Epithelial cell of prostate (primary cell): ENCODE data around the gene ANXA8.

Experiments
- DNase-seq: peaks from one replicate; pipeline ENCODE4 v3.0.0-alpha.2; 2011; ENCODE audit warnings: low read depth, low spot score
- H3K27ac ChIP-seq: fragments of 450-650 bp; 2 replicates; pipeline ENCODE4 v1.5.1; 2017; ENCODE audit warnings: mild to moderate bottlenecking

ANXA8 gene

DNA sequence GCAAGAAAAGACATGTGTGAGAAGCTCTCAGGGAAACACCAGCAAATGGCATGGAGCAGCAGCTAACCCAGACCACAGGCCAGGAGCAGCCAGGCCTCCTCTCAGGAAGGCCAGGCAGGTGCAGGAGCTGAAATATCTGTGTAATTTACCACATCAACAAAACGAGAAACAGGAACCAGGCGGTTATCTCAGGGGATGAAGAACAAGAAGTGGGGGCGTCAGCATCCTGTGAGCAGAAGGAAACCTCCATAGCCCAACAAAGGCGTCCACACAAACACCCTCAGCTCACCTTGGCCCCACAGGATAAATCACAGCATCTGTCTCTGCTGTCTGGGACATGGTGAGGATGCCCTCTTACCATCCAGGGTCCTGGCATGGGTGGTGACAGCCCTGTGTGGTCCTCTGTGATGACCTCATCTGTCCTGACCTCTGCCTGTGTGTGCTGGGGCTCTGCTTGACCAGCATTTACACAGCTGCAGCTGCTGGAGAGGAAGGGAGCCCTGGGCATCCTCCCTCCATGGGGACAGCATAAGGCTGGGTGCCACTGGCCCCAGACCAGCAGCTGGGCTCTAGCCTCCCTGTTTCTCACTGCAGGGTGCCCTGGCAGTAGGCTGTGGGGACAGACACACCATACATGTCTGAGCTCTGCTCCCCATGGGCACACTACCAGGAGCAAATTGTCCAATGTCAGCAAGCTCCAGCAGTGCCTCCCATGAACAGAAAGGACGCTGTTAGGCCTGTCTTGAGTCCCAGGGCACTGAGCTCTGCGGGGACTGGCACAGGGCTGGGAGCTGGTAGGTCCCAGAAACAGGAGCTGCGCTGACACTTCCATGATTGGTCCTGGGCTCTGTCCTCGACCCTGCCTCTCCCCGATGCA is 34.6 kb downstream of the ANXA8 start:
- DNase-seq, result no peak
- no peak overlapping the region for H3K27ac ChIP-seq

DNA sequence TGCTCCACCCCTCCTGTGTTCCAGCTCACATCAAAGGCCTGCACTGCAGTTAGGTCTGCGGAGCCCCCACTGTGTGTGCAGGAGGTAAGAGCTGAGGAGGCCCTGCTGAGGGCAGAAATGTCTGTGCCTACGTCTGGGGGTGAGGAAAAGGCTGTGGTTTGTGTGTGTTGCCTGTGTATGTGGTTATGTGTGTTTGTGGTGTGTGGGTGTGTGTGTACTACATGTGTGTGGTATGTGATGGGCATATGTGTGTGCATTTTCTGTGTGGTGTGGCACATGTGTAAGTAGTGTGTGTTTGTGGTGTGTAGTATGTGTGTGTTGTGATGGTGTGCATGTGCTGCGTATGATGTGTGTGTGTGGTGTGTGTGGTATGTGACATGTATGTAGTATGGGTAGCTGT is 36.2 kb downstream of the ANXA8 start:
- no peak for DNase-seq
- H3K27ac ChIP-seq, result no peak overlapping the region

DNA sequence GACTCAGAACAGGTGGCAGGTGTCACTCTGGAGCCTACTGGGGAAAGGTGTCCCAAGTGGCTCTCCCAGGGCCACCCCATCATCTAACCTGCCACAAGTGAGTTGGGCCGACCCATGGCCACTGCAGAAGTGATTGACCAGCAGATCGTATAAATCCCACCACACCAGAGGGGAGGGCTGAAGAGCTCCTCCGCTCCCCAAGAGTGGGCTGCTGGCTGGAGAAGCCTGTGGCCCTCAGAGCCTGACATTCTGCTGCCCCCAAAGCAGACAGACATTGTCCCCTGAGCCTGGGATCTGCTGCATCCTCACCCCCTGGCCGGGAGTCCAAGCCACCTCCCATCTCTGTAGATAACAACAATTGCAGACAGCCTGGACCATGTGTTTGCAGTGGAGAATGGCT is 36.7 kb downstream of the ANXA8 start:
- no peak for DNase-seq
- H3K27ac ChIP-seq, result no peak overlapping the region

DNA sequence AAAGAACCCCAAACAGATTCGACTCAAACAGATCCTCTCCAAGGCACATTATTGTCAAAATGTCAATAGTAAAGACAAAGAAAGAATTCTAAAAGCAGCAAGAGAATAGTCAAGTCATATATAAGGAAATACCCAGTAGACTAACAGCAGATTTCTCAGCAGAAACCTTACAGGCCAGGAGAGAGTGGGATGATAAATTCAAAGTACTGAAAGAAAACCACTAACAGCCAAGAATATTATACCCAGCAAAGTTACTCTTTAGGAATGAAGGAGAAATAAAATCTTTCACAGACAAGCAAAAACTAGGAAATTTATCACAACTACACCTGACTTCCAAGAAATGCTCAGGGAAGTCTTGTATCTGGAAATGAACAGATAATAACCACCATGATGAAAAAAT is 38.2 kb downstream of the ANXA8 start:
- H3K27ac ChIP-seq, result no peak overlapping the region
- no peak for DNase-seq

DNA sequence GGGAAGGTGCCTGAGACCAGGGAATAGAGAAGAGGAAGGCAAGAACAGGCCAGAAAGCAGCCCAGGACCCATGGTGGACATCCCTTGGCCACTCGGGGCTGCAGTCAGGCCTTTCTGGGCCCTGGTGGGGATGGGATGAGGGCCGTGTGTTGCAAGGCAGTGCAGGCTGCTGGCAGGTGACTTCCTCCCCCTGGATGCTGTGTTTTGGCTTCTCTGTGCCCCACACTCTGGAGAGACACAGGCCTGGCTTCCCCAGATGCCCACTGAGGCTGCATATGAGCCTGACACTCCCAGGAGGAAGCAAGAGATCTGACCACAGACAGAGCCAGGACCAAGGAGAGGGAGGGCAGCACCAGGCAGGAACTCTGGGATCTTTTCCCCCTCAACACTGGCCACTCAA is 39.9 kb downstream of the ANXA8 start:
- no peak for DNase-seq
- no peak overlapping the region for H3K27ac ChIP-seq

DNA sequence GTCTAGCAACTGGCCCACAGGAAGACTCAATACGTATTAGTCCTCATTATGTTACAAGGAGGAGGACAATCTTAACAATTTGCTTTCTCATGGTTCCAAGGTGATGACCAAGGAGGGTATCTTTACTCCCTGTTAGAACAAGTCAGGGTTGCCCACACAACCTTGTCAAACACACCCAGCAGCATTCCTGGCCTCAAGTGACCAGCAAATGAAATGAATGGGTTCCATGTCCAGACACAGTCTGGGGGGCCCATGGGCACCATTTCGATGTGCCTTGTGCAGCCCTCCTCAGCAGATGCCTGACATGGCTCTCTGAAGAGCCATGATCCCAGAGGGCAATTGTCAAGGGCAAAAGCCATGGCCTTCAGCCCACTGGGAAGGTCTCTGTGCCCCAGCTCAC is 40.8 kb downstream of the ANXA8 start:
- H3K27ac ChIP-seq, result no peak overlapping the region
- no peak for DNase-seq

DNA sequence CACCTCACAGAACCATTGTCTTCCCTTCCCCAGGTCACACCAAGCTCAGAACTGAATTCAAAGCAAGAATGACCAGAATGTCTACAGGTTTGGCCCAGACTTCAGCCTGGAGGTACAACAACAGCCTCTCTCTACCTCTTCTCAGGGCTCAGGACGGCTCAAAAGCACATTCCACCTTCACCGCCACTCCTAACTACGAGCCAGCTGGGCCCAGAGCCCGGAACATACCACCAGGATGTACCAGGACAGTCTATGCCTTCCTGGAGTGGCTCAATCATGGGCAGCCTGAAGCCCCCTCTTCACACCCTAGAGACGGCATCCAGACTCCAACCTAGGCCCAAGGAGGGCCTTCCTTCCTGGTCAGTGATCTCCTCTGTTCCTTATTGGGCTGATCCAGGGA is 41.6 kb downstream of the ANXA8 start:
- no peak for DNase-seq
- no peak overlapping the region for H3K27ac ChIP-seq

DNA sequence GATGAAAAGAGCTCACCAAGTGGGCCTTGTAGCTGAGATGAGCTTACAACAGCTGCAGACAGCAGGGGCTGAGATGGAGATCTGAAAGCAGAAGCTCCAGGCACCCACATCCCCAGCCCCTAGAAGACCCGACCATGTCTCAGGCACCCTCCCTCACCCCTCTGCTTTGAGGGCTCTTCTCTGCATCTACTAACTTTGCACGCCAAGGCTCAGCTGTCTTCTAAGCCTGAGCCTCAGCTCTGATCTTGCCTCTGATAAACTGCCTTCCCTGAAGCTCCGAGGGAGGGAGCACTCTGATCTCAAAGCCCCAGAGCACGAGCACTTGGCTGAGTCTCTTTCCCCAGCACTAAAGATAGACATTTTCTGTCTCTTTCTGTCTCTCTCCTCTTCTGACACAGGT is 42.0 kb downstream of the ANXA8 start:
- H3K27ac ChIP-seq, result no peak overlapping the region
- no peak for DNase-seq

DNA sequence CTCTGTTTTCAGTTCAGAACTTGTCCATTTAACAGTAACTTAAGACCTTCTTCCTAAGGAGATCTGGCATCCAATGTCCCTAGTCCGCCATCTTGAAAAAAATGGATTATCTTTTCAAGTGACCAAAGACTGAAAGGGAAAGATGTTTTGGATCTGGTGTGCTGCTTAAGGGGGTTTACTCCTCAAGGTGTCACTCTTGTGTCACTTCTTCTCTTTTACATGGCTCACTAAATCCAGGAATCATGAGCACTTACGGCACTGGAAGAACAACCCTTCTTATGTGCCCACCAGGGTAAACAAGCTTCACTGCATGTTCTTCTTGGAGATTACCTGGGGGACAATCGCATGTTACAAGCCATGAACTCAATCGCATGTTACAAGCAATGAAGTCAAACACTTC is 43.7 kb downstream of the ANXA8 start:
- DNase-seq, result no peak
- H3K27ac ChIP-seq, result no peak overlapping the region

DNA sequence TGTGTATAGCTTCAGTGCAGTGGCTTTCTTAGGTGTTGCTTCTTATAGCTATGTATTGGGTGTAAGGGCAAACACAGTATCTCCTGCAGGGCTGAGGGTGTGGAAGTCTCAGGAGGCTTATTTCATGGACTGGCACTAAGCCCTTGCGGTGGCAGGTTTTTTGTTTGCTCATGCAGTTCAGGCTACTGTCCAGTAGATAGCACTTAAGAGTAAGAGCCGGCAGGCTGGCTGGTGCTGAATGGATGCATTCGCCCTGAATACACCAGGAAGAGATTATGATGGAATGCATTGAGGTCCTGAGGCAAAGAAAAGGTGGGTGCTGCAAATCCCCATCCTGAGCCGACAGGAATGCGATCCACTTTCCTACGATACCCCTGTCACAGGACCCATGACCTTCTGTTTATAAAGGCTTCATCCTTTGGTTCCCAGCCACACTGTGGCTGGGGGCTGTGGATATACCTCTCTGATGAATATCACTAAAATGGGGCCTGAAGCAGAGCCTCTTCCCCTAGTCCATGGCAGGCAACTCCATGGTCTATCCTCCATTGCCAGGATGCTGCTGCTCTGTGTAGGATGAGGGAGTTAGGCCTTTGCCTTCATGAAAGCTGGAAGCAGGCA is 44.9 kb downstream of the ANXA8 start:
- peak; percentile 60 for DNase-seq
- H3K27ac ChIP-seq, result no peak overlapping the region

DNA sequence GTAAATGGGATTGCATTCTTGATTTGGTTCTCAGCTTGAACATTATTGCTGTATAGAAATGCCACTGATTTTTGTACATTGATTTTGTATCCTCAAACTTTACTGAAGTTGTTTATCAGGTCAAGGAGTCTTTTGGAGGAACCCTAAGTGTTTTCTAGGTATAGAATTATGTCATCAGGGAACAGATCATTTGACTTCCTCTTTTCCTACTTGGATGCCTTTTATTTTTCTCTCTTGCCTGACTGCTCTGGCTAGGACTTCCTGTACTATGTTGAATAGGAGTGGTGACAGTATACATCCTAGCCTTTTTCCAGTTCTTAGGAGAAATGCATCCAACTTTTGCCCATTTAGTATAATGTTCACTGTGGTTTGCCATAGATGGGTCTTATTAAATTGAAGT is 48.8 kb downstream of the ANXA8 start:
- no peak overlapping the region for H3K27ac ChIP-seq
- DNase-seq, result no peak

DNA sequence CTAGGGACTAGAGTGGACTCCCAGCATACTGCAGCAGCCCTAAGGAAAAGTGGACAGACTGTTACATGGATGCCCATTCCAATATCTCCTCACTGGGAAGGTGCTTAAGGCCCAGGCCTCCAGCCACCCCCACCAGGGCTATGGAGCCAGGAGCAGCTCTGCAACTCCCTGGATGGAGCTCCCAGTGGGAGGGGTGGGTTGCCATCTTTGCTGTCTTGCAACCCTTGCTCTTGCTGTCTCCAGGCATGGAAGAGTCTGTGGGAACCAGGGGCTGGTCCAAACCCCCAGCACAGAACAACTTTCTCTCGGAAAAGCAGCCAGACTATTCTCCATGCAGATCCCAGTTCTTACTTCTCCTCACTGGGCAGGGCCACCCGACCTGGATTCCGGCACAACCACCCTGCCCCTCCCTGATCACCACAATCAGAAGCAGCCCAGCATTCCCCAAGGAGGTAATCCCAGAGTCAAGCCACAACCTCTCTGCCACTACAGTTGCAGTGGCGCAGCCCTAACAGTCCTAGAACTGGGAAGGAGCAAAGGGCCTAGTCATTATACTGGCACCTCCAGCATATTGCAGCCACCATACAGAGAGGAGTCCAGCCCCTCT is 58.0 kb downstream of the ANXA8 start:
- DNase-seq, result no peak
- no peak overlapping the region for H3K27ac ChIP-seq

DNA sequence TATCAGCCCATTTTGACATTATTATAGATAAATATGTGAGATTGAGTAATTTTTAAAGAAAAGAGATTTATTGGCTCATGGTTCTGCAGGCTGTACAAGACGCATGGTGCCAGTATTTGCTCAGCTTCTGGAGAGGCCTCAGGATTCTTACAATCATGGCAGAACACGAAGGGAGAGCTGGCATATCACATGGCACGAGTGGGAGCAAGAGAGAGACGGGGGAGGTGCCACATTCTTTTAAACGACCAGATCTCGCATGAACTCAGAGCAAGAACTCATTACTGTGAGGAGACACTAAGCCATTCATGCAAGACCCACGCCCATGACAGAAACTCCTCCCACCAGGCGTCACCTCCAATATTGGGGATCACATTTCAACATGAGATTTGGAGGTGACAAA is 59.7 kb downstream of the ANXA8 start:
- H3K27ac ChIP-seq, result no peak overlapping the region
- DNase-seq, result no peak

DNA sequence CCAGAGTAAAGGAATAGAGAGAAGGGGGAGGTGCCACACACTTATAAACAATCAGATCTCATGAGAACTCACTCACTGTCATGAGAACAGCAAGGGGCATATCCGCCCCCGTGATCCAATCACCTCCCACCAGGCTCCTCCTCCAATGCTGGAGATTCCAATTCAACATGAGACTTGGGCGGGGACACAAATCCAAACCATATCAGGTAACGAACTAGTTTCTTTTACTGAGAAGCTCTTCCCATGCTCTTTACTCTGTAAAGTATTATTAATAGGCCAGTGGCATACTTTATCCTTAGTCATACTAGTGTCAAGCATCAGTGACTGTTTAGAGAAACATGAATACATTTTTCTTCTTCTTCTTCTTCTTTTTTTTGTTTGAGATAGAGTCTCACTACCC is 60.4 kb downstream of the ANXA8 start:
- H3K27ac ChIP-seq, result no peak overlapping the region
- no peak for DNase-seq

DNA sequence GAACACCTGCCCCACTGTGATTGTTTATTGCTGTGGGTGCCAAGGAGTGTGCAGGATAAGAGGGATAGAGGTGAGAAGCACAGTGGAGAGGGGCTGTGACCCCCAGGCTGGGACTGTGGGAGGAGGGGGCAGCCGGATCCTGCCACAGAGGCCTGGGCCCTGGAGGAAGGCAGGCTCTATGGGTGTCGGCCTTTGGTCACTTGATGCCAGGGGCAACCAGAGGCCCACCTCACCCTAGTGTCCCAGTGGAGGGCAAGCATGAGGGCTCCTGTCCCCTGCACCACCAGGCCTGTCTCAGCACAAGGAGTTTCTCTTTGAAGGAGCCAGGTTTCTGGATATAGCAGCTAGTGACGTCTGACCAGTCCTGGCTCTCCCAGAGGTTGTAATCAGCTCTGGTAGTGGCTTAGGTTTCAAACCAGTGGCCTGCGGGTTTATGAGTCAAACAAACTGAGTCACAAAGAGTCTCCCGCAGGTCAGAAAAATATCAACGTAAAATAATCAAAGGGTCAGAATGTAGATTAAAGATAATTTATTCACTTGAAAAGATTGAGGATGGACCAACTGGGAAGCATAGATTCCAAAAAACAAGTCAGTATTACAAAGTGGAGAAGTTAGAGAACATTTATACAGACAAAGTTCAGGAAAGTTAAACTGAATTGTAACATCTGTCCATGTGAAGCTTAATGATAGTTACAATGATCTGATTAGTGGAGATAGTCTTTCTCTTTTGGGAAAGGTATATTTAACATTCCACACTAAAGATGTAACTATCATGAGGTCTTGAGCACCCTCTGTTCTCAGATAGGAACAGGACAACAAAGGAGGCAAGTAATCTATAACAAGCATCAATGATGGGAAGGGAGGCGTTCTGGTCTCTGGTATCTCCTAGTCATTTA is 62.6 kb downstream of the ANXA8 start:
- peak; percentile 43 for DNase-seq
- no peak overlapping the region for H3K27ac ChIP-seq

DNA sequence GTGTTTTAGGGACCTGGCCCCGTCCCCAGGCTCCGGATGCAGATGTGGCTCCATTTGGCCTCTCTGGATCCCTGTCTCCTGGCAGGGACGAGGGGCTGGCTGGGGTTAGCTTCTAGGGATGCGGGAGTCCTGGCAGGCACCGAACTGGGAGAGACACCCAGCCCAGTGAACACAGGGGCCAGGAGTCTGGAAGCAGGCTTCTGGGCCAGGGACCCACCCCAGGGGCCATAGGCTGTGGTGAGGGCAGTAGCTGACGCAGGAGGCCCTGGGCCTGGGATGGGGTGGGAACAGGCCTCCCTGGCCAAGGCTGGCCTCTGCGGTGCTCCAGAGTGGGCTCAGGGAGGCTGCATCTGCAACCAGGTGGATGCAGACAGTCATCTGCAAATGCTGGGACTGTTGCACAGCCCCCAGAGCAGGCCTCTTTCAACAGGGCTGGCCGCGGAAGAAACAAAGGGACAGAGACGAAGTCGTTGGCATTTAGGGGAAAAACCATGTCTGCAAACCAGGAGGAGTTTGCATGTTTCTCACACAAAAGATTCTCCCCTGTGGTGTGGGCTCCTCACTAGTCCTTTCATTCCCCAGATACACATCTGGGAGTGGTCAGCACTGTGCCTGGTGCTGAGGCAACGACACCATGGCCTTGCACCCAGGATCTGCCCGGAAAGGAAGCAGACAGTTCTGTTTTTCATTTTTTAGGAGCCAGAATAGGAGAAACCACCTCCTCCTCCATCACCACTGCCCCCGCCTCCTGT is 63.4 kb downstream of the ANXA8 start:
- no peak overlapping the region for H3K27ac ChIP-seq
- no peak for DNase-seq

DNA sequence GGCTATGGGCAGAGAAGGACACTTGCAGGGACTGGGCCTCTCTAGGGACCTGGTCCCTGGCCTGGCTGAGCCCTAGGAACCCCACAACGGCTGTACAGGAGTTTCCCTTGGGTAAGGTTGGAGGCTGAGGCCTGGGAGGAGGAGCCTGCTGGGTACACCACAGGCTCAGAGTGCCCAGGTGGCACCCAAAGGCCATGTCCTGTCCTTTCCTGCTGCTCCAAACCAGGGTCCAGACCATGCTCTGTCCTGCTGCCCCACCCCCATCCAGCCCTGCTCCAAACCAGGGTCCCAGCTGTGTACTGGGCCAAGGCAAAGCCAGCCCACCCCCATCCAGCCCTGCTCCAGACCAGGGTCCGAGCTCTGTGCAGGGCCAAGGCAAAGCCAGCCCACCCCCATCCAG is 64.5 kb downstream of the ANXA8 start:
- H3K27ac ChIP-seq, result no peak overlapping the region
- no peak for DNase-seq

DNA sequence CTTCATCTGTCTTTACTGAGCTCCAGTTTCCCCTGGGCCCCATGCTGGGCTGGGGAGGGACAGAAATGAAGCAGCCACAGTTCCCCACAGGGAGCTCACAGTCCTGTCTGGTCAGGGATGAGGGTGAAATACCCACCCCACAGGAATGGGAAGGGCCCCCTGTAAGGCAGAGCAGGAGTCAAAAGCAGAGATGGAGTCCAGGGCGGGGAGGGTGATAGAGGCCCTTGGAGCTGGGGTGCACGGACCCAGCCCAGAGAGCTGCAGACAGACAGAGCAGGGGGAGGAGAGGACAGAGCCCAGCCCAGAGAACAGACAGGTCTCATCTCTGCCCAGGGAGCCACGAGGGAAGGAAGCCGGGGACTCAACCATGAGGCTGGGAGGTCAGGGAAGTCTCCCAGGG is 64.9 kb downstream of the ANXA8 start:
- no peak overlapping the region for H3K27ac ChIP-seq
- DNase-seq, result no peak

DNA sequence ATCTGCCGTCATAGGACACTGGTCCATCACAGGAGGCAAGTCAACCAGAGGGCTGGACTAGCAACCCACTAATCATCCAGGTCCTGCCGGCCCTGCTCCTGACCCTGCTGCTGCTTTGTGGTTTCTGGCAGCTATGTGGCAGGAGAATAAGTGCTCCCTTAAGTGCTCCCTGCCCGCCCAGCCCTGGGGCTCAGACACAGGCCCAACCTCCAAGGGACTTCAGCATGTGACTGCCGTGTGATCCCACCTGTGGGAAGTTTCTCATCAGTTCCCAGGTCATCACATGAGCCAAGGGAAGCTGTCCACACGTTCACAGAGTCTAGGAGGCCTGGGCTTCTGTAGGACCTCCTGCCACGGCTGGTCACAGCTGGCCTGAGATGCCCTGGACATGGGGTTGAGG is 65.6 kb downstream of the ANXA8 start:
- DNase-seq, result no peak
- H3K27ac ChIP-seq, result no peak overlapping the region
